ENCODE measurements around the gene GALNT9. TPM values are rescaled to one million over a fixed set of nuclear protein-coding genes. Genes with fewer than 3 reads are reported as not detected.

Gene GALNT9
- total RNA-seq, 1 experiment from 2014 or later: 0.44 TPM

- Histone ChIP-seq H3K36me3 (ENCODE audit: low read depth, low read length) (no peaks in the 10 kb centered on the region), H2AFZ (ENCODE audit: low read length) (no peak overlapping the region), H3K9ac (ENCODE audit: low read length) (no peak overlapping the region), H3F3A (ENCODE audit: low read length, unreplicated experiment) (no peaks in the 10 kb centered on the region), H3K27me3 (ENCODE audit: low read length) (peaks cover 85% of the 10 kb centered on the region), H3K4me3 (ENCODE audit: low read length) (no peak overlapping the region), H3K4me1 (ENCODE audit: insufficient read depth, low read length) (no peaks in the 10 kb centered on the region), H4K20me1 (ENCODE audit: low read length) (no peaks in the 10 kb centered on the region), H3K27ac (ENCODE audit: low read length) (no peak overlapping the region), H3K9me3 (ENCODE audit: low read length) (no peaks in the 10 kb centered on the region), H3K4me2 (ENCODE audit: low read length) (no peak overlapping the region), H3K9me2 (replicated peaks; ENCODE audit: low read length) (no peaks in the 10 kb centered on the region), H3K79me2 (ENCODE audit: low read length) (no peaks in the 10 kb centered on the region)
- intact Hi-C loops (cut with micrococcal nuclease): no loop called here
- ATAC-seq (no peak), DNase-seq (no peak)
- ChIA-PET CTCF (no interaction called here), POLR2A (ENCODE audit: unreplicated experiment) (interaction anchor here (0.6 kb wide), 1 partner anchor 11 kb away, joined by 3 read pairs; no protein-coding TSS in a partner anchor)
- TF ChIP-seq EZH2phosphoT487 (IDR thresholded peaks at IDR 0.05; ENCODE audit: borderline replicate concordance, low read length): no peak
- no peak for TF ChIP-seq EZH2 (IDR thresholded peaks at IDR 0.05; ENCODE audit: low read length, unreplicated experiment)
- no peak; the same call in 1 of the 2 replicates for TF ChIP-seq CTCF (conservative IDR thresholded peaks at IDR 0.05; ENCODE audit: low read depth, low read length)
- BruUV-seq (replicated peaks): no TSS peak
Measured at GRCh38 chr12:132373901-132374611, 44.7 kb upstream of the GALNT9 start.

- no peaks in the 10 kb centered on the region for H3K36me3 ChIP-seq (ENCODE audit: low read depth, low read length)
- no peaks in the 10 kb centered on the region for H3K9me3 ChIP-seq (ENCODE audit: low read length)
- intact Hi-C loops (cut with micrococcal nuclease): no loop called here
- H3K27me3 ChIP-seq (ENCODE audit: low read length): peaks cover 55% of the 10 kb centered on the region
- no peak overlapping the region for H3K4me2 ChIP-seq (ENCODE audit: low read length)
- no peaks in the 10 kb centered on the region for H3K4me1 ChIP-seq (ENCODE audit: insufficient read depth, low read length)
- ChIA-PET POLR2A (ENCODE audit: unreplicated experiment) (no interaction called here), CTCF (no interaction called here)
- no peak overlapping the region for H3K9ac ChIP-seq (ENCODE audit: low read length)
- no peaks in the 10 kb centered on the region for H3K79me2 ChIP-seq (ENCODE audit: low read length)
- H3K4me3 ChIP-seq (ENCODE audit: low read length): no peak overlapping the region
- no peak for DNase-seq
- no peaks in the 10 kb centered on the region for H3F3A ChIP-seq (ENCODE audit: low read length, unreplicated experiment)
- H3K9me2 ChIP-seq (replicated peaks; ENCODE audit: low read length): no peaks in the 10 kb centered on the region
- BruUV-seq (replicated peaks): no TSS peak
- no peaks in the 10 kb centered on the region for H4K20me1 ChIP-seq (ENCODE audit: low read length)
- ATAC-seq: no peak
- H2AFZ ChIP-seq (ENCODE audit: low read length): no peak overlapping the region
- no peak overlapping the region for H3K27ac ChIP-seq (ENCODE audit: low read length)
- no peak for TF ChIP-seq EZH2phosphoT487 (IDR thresholded peaks at IDR 0.05; ENCODE audit: borderline replicate concordance, low read length)
- no peak for TF ChIP-seq EZH2 (IDR thresholded peaks at IDR 0.05; ENCODE audit: low read length, unreplicated experiment)
- TF ChIP-seq CTCF (conservative IDR thresholded peaks at IDR 0.05; ENCODE audit: low read depth, low read length): no peak
Measured at GRCh38 chr12:132367852-132368251, 38.5 kb upstream of the GALNT9 start.
